Measurements from ENCODE around the gene NCBP2.
"Not testable (repeated sequence)": the region's sequence is repeated elsewhere in the genome, so short reads cannot be mapped to it uniquely, and the experiment has no call there.

Gene NCBP2

GRCh38 chr3:196968233-196969133, 26.2 kb upstream of the NCBP2 start, which contains the start of gene PIGZ:
PIGZ (minus strand) TSS chr3:196968833; CDS start chr3:196952031, 16,802 bp downstream.
- in situ Hi-C loops (cut with MboI; ENCODE audit: low sequenced_read_pairs) = no loop called here

GRCh38 chr3:196967412-196968232, 25.3 kb upstream of the NCBP2 start:
- in situ Hi-C loops (cut with MboI; ENCODE audit: low sequenced_read_pairs) = no loop called here

GRCh38 chr3:196966526-196967401, 24.4 kb upstream of the NCBP2 start:
- in situ Hi-C loops (cut with MboI; ENCODE audit: low sequenced_read_pairs) = no loop called here

GRCh38 chr3:196965804-196966173, 23.5 kb upstream of the NCBP2 start:
- in situ Hi-C loops (cut with MboI; ENCODE audit: low sequenced_read_pairs) = no loop called here

GRCh38 chr3:196965112-196965803, 22.9 kb upstream of the NCBP2 start:
- in situ Hi-C loops (cut with MboI; ENCODE audit: low sequenced_read_pairs) = no loop called here

GRCh38 chr3:196963631-196963953, 21.3 kb upstream of the NCBP2 start:
- in situ Hi-C loops (cut with MboI; ENCODE audit: low sequenced_read_pairs) = no loop called here

GRCh38 chr3:196962930-196963630, 20.8 kb upstream of the NCBP2 start:
- in situ Hi-C loops (cut with MboI; ENCODE audit: low sequenced_read_pairs) = no loop called here

- in situ Hi-C loops (cut with MboI; ENCODE audit: low sequenced_read_pairs) = no loop called here
Observed at GRCh38 chr3:196962108-196962929, 20.0 kb upstream of the NCBP2 start.

- in situ Hi-C loops (cut with MboI; ENCODE audit: low sequenced_read_pairs) = no loop called here
Observed at GRCh38 chr3:196954832-196955231, 12.5 kb upstream of the NCBP2 start.

GRCh38 chr3:196951371-196951770, 9.0 kb upstream of the NCBP2 start:
- in situ Hi-C loops (cut with MboI; ENCODE audit: low sequenced_read_pairs) = no loop called here

- in situ Hi-C loops (cut with MboI; ENCODE audit: low sequenced_read_pairs) = no loop called here
Observed at GRCh38 chr3:196949750-196950149, 7.4 kb upstream of the NCBP2 start.

GRCh38 chr3:196949285-196949619, 6.9 kb upstream of the NCBP2 start:
- in situ Hi-C loops (cut with MboI; ENCODE audit: low sequenced_read_pairs) = no loop called here

GRCh38 chr3:196948442-196949284, 6.3 kb upstream of the NCBP2 start:
- in situ Hi-C loops (cut with MboI; ENCODE audit: low sequenced_read_pairs) = no loop called here

- in situ Hi-C loops (cut with MboI; ENCODE audit: low sequenced_read_pairs) = no loop called here
Observed at GRCh38 chr3:196947860-196948441, 5.6 kb upstream of the NCBP2 start.

GRCh38 chr3:196947136-196947859, 5.0 kb upstream of the NCBP2 start:
- in situ Hi-C loops (cut with MboI; ENCODE audit: low sequenced_read_pairs) = no loop called here

- in situ Hi-C loops (cut with MboI; ENCODE audit: low sequenced_read_pairs) = not testable (repeated sequence)
Observed at GRCh38 chr3:196944037-196944790, 1.9 kb upstream of the NCBP2 start.

- in situ Hi-C loops (cut with MboI; ENCODE audit: low sequenced_read_pairs) = no loop called here
Observed at GRCh38 chr3:196942915-196943277, 568 bp upstream of the NCBP2 start.
